ENCODE measurements around the gene RFWD3. TPM values are rescaled to one million over a fixed set of nuclear protein-coding genes. Genes with fewer than 3 reads are reported as not detected.

RFWD3 gene
- total and polyA plus RNA-seq, 10 donors = 4.6 to 40.6 (median 30.1) TPM

DNA sequence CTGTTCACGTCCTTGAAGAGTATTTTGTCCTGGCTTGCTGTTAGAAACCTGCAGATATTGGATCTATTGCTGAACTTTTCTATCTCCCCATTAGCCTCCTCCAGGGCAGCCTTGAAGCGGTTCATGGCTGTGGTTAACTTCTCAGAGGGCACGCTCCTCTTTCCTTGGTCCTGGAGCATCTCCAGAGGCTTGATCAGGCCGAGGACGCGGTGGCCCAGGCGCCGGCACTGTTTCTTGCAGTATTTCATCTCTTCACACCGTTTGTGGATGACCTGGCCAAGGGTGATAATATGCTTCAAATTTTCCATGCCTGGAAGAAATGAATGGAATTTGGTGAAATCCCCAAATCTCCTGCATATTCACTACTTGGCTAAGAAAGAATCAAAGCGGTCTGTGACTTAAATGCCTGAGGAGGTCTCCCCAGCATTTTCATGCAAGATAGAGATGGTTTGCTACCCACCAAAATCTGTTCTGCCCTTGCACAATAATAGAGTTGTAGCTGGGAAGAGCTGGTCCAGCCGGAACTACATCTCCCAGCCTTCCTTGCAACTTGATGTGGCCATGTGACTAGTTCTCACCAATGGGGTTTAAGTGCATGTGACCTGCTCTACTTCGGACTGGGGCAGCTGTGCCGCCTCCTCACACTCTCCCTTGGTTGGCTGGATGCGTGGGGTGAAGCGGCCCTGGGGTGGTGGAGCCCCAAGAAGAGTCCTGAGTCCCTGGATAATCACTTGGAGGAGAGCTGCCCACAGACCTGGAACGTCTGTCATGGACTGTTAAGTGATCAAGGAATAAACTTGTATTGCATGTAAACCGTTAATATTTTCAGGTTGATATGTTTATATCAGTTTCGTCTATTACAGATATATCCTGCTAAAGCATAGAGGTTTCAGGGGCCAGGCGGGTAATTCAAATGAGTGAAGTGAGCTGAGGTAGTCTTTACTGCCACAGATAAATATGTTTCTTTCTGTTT, 29.1 kb upstream of the RFWD3 start:
- no peaks in the 10 kb centered on the region for H3K9me3 ChIP-seq
- peaks cover 28 to 78% (median 47%) of the 10 kb centered on the region in 6 donors for H3K4me1 ChIP-seq
- no peaks in the 10 kb centered on the region for H3K27me3 ChIP-seq (replicated peaks in 1 of 7)
- peaks cover 0 to 60% (median 40%) of the 10 kb centered on the region in 6 donors for H3K36me3 ChIP-seq
- TF ChIP-seq, protein P1, sequence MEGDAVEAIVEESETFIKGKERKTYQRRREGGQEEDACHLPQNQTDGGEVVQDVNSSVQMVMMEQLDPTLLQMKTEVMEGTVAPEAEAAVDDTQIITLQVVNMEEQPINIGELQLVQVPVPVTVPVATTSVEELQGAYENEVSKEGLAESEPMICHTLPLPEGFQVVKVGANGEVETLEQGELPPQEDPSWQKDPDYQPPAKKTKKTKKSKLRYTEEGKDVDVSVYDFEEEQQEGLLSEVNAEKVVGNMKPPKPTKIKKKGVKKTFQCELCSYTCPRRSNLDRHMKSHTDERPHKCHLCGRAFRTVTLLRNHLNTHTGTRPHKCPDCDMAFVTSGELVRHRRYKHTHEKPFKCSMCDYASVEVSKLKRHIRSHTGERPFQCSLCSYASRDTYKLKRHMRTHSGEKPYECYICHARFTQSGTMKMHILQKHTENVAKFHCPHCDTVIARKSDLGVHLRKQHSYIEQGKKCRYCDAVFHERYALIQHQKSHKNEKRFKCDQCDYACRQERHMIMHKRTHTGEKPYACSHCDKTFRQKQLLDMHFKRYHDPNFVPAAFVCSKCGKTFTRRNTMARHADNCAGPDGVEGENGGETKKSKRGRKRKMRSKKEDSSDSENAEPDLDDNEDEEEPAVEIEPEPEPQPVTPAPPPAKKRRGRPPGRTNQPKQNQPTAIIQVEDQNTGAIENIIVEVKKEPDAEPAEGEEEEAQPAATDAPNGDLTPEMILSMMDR (IDR thresholded peaks at IDR 0.05 in 8 of 11, conservative IDR thresholded peaks at IDR 0.05 in 3 of 11) = no peak
- TF ChIP-seq POLR2A (IDR thresholded peaks at IDR 0.05) = no peak
- peak; percentile 58 to 87 (median 84) for TF ChIP-seq POLR2AphosphoS5 (IDR thresholded peaks at IDR 0.05)
- intact Hi-C loops (cut with DNase I; ENCODE audit: low total_unique reads) = no loop called here
- WGBS, 5 donors = 48 to 61% (median 56%) methylated on average over 19 of the region's 19 CpGs
- H3K27ac ChIP-seq = peak overlapping the region in 6 of 8 donors; percentile 21 to 76 (median 69)
- H3K4me3 ChIP-seq = peak overlapping the region in 6 of 8 donors; percentile 23 to 66 (median 32)
- DNase-seq = peak; percentile 87

DNA sequence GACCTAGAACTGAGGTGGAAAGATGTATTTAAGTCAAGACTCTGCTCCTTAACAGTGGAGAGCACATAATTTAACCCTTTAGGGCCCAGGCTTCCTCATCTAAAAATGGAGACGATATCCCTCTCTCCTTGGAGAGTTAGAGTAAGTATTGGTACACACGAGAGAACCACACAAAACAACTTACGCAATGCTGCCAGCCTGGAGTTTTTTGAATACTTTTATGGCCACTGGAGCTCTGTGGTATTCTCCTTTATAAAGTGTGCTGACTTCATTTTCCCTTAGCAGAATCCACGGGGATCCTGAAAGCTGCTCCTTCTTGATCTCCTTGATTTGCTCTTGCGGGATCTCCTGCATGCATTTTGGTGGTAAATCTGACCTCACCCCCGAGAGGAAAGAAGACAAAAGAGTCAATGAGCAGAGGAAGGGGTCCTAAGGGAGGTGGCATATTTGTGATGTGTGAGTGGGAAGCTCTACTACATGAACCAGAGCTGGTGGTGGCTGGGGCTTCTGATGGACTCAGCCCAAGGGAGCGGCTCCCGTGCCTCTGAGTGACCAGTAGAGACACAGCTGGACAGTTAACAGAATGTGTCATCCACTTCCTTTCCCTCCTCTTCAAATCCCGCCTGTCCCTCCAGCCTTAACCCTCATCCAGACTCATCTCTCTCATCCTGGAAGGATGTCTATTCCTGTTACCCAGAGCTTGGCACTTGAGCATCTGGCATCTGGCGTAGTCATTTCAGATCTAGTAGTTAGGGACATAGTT, 24.6 kb upstream of the RFWD3 start:
- peaks cover 0 to 94% (median 80%) of the 10 kb centered on the region in 6 donors for H3K36me3 ChIP-seq
- no peaks in the 10 kb centered on the region for H3K27me3 ChIP-seq (replicated peaks in 1 of 7)
- no peak overlapping the region for H3K4me3 ChIP-seq
- intact Hi-C loops (cut with DNase I; ENCODE audit: low total_unique reads) = no loop called here
- no peak overlapping the region for H3K27ac ChIP-seq
- no peak for TF ChIP-seq POLR2AphosphoS5 (IDR thresholded peaks at IDR 0.05)
- TF ChIP-seq, protein P1 (IDR thresholded peaks at IDR 0.05 in 8 of 11, conservative IDR thresholded peaks at IDR 0.05 in 3 of 11) = no peak
- TF ChIP-seq POLR2A (IDR thresholded peaks at IDR 0.05) = no peak
- DNase-seq = no peak
- 79 to 92% (median 82%) methylated on average over 10 of the region's 10 CpGs for WGBS, 5 donors
- peaks cover 3 to 41% (median 14%) of the 10 kb centered on the region in 6 donors for H3K4me1 ChIP-seq
- no peaks in the 10 kb centered on the region for H3K9me3 ChIP-seq

DNA sequence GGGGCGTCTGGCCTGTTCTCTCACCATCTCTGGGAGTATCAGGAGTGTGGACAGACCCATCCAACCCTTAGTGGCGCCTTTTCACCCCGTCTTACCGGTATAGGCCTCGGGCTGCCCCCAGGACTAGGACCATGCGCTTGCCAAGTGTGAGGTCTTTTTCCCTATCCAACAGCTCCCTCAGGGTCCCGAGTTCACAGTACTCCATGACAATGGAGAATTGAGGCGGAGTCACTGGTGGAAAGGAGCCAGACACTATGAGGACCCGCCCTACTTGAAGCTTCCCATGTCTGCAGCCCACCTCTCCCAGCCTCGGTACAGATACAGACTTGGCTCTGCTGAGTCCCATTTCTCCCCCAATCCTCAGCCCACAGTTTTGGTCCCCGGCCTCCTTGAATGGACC, 15.9 kb upstream of the RFWD3 start:
- no peaks in the 10 kb centered on the region for H3K9me3 ChIP-seq
- intact Hi-C loops (cut with DNase I; ENCODE audit: low total_unique reads) = no loop called here
- H3K36me3 ChIP-seq = peaks cover 0 to 100% (median 94%) of the 10 kb centered on the region in 6 donors
- 85 to 95% (median 92%) methylated on average over 11 of the region's 11 CpGs for WGBS, 5 donors
- H3K27me3 ChIP-seq (replicated peaks in 1 of 7) = no peaks in the 10 kb centered on the region
- no peak for DNase-seq
- TF ChIP-seq POLR2A (IDR thresholded peaks at IDR 0.05) (no peak), POLR2AphosphoS5 (IDR thresholded peaks at IDR 0.05) (no peak)
- TF ChIP-seq, protein P1 (IDR thresholded peaks at IDR 0.05 in 8 of 11, conservative IDR thresholded peaks at IDR 0.05 in 3 of 11) = no peak
- H3K4me3 ChIP-seq = no peak overlapping the region
- H3K27ac ChIP-seq = no peak overlapping the region
- peaks cover 0 to 16% (median 2%) of the 10 kb centered on the region in 6 donors for H3K4me1 ChIP-seq
